Measurements from ENCODE around the gene HDAC4.

GRCh38 chr2:239094867-239095266 is 306.0 kb downstream of the HDAC4 start:
- TF ChIP-seq, protein P1, sequence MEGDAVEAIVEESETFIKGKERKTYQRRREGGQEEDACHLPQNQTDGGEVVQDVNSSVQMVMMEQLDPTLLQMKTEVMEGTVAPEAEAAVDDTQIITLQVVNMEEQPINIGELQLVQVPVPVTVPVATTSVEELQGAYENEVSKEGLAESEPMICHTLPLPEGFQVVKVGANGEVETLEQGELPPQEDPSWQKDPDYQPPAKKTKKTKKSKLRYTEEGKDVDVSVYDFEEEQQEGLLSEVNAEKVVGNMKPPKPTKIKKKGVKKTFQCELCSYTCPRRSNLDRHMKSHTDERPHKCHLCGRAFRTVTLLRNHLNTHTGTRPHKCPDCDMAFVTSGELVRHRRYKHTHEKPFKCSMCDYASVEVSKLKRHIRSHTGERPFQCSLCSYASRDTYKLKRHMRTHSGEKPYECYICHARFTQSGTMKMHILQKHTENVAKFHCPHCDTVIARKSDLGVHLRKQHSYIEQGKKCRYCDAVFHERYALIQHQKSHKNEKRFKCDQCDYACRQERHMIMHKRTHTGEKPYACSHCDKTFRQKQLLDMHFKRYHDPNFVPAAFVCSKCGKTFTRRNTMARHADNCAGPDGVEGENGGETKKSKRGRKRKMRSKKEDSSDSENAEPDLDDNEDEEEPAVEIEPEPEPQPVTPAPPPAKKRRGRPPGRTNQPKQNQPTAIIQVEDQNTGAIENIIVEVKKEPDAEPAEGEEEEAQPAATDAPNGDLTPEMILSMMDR (IDR thresholded peaks at IDR 0.05; ENCODE audit: insufficient read depth, low read length, poor library complexity, severe bottlenecking) = no peak
- no peak for TF ChIP-seq EZH2phosphoT487 (conservative IDR thresholded peaks at IDR 0.05; ENCODE audit: low read length)
